Activated CD4-positive, alpha-beta T cell treated with anti-CD3 and anti-CD28 coated beads, Interleukin-2, amount 50 U/mL, for 4 hours (primary cell): ENCODE measurements around the gene PSMG3.

Experiments
- DNase-seq, 2 experiments: peaks; one replicate each; pipeline ENCODE4 v3.0.0-alpha.2; 2020

The PSMG3 gene

DNA sequence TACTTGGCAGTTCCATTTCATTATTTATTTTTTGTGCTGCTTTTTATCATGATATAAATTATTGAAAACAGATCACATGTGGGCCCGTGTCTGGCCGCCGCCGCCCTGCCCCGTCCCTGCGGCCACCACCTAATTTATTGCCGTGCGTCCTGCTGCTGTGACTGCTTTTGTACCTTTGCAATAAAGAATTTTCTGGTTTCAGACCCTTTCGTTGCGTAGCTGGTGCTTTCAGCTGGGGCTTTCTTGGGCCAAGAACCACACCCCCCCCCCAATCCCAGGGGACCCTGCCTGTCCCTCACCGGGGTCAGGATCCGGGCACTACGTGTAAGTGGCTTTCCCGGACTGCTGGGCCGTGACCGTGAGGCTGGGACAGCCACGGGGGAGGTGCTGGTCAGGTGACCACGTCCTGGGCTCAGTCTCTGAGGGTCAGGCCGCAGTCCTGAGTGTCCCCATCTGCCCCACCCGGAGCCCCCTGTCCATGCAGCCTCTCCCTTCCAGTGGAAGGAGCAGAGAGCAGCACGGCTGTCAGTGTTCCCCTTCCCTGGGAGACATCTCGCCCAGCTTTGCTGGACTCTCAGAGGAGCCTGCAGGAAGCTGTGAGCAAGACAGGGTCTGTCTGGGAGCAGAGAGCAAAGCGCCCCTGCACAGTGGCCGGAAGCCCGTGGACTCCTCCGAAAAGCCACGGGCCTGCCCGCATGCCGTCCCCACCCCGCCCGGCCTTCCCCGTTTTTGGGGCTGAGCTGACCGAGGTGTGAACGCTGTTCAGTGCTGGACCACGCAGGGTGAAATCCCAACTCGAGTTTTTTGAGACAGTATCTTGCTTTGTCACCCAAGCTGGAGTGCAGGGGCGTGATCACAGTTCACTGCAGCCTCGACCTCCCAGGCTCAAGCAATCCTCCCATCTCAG, 26.7 kb downstream of the PSMG3 start:
- no peak for DNase-seq

DNA sequence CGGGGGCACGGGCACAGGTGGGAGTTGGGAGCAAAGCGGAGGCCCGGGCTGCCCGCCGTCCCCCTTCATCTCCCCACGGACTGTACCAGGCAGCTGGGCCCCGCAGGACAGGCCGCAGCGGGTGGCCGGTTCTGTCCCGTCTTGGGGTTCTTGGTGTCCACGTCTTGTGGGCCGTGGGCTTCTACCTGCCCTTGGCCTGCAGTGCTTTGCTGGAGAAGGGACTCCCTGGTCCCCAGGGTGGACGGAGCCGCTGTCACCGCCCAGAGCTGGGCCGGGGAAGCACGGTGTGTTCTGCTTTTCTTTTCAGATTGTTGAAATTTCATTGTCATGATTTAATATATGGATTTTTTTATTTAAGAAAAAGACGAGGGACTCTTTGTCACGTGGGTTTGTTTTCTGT, 27.5 kb downstream of the PSMG3 start:
- no peak for DNase-seq

- DNase-seq = no peak
Measured at GRCh38 chr7:1541431-1542162, 28.2 kb downstream of the PSMG3 start.

- DNase-seq = no peak
Measured at GRCh38 chr7:1540776-1541271, 29.0 kb downstream of the PSMG3 start.

- DNase-seq = no peak
Measured at GRCh38 chr7:1539882-1540775, 29.7 kb downstream of the PSMG3 start.

DNA sequence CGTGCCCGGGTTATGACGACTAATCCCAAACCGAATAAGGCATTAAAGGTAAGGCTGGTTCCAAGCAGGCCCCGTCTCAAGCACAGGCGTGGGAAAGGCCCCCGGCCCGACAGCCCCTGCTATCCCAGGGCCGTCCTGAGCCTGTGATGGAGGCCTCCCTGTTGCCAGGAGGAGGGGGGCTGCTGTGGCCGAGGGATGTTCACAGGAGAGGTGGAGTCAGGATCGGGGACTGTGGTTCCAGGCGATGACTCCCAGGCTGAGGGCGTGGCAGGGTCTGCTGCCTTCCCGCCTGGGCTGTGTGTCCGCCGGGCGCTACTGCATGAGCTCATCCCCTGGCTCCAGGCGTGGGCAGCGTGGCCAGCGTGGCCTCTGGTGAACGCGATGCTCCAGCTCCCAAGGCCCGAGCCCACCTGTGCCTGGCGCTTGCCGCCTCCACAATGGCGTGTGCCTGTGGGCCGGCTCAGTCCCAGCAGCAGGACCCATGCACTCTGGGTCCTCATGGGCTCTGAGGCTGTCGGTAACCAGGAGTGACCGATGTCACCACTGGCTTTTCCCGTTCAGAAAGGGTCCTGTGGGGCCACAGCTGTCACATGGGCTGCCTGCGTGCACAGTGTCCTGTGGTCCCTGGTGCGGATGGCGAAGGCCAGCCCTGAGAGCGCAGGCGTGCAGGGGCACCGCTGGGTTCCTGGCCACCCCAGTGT, 30.5 kb downstream of the PSMG3 start:
- no peak for DNase-seq

- DNase-seq = no peak
Measured at GRCh38 chr7:1538544-1539180, 31.2 kb downstream of the PSMG3 start.

GRCh38 chr7:1537535-1538412, 32.1 kb downstream of the PSMG3 start:
- no peak for DNase-seq

GRCh38 chr7:1536743-1537534, 32.9 kb downstream of the PSMG3 start:
- no peak for DNase-seq

DNA sequence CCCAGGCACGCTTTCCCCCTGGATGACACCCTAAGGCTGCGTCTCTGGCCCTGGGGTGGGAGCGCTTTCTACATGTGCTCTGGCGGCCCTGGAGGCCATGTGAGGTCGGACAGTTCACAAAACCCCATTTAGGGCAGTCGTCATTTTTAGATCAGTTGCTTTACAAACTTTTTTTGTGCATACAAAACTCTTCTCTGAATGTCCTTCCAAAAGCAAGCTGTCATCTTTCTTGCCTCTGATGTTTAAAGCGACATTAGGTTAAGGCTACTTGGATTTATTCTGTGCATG, 33.4 kb downstream of the PSMG3 start:
- no peak for DNase-seq

DNA sequence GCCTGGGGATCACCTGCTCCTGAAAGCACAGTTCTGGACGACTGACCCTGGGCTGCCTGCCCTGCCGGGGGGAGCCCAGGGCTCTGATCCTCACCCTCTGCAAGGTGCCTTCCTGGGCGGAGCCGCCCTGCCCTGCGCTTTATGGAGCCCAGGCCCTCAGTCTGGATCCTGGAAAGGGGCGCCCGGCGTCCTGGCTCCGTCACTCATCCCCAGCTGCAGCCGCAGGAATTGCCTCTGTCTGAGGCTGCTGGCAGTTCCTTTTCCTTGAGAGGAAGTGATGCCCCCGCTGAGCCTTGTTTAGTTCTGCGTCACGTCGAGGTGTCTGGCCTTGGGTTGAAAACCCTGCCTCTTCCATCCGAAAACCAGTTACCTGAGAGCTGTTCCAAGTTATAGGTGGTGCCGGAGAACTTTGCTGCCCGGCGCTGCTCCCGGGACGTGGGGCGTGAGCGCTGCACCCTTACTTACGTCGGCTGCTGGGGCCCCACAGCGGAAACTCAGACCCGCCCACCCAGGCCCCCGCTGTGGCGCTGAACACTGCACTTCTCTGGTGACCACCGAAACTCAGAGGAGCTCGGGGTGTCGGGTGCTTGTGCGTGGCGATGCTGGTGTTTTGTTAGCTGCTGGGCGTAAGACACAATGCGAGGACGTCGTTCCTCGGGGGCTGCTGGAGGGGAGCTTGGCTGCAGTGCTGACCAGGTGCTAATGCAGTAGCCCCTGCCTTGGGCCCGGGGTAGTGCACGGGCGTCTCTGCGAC, 34.0 kb downstream of the PSMG3 start:
- DNase-seq = no peak

- DNase-seq = no peak
Measured at GRCh38 chr7:1535100-1535458, 34.8 kb downstream of the PSMG3 start.

DNA sequence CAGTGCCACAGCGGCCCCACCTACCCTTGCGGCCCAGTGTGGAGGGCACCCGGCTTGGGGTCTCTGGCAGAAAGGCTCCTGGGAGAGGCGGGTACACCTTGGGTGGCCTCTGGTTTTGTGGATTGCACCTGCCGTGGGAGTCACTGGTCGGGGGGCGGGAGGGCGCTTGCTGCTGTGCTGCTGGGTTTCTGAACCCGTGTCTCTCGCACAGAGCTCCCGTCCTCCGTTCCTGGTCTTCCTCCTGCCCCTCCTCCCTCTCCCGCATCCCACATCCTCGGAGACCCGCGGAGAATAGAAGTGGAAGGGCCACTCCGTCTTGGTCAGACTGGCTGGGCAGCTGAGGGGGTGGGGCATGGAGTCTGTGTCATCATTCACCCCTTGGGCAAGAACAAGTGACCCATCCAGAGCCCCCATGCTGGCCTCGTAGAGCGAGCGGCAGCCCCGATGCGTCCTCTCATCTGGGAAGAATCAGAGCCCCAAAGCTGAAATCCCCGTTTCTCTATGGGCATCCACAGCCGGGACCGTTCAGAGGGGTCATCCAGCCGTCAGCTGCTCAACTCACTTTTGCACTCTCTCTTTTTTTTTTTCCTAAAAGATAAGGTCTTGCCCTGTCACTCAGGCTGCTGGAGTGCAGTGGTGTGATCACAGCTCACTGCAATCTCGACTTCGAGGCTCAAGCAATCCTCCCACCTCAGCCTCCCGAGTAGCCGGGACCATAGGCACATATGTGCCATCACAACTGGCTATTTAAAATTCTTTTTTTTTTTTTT, 35.3 kb downstream of the PSMG3 start:
- no peak for DNase-seq

GRCh38 chr7:1533547-1534329, 36.1 kb downstream of the PSMG3 start:
- no peak for DNase-seq

DNA sequence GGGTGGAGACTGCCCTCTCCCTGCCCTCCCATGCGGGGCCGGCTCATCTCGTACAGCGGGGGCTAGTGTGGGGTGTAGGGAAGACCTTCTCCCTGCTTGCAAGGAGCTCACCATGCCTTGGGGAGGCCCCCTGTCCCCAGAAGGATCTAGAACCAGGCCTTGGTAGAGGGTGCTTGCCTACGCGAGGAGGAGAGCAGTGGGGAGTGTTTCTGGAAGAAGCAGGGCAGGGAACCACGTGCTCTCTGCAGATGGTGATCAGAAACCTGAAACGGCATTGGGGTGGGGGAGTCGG, 36.6 kb downstream of the PSMG3 start:
- DNase-seq = no peak

DNA sequence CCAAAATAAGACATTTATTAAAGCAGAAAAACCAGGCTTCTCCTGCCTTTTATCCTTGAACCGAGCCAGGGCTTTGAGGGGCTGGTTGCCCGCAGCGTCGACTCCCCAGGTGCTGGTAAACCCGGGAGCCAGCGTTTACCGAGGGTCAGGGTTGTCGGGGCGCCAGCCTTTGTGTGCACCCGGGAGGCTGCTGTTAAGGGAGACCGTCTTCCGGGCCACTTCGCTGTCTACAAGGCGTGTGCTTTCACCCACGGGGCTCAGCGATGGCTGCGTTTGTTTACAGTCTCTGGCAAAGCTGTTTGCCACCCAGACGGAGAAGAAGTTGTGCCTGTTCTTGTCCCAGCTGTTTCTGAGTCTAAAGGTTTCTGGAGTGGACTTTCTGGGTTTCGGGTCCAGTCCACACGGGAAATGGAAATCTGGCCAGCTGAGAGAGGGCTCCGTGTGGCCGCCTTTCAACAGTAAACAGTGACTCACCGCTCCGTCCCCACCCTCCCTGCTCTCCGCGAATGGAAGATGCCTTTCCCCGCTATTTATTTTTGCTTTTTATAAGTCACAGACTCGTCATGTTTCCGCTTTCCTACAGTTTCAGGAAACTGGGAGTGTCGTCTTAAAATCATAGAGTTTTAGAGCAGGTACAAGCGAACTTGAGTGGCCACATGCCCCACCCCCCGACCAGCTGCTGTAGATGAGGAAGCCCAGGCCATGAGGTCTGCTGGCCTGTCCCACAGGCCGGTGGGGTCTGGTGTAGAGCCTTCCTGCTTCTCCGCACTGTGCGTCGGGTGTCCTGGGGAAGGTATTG, 37.2 kb downstream of the PSMG3 start:
- DNase-seq = peak; percentile 63 to 64

- no peak for DNase-seq
Measured at GRCh38 chr7:1531979-1532455, 37.8 kb downstream of the PSMG3 start.
